ENCODE data around the gene TM2D1.

Gene TM2D1

DNA sequence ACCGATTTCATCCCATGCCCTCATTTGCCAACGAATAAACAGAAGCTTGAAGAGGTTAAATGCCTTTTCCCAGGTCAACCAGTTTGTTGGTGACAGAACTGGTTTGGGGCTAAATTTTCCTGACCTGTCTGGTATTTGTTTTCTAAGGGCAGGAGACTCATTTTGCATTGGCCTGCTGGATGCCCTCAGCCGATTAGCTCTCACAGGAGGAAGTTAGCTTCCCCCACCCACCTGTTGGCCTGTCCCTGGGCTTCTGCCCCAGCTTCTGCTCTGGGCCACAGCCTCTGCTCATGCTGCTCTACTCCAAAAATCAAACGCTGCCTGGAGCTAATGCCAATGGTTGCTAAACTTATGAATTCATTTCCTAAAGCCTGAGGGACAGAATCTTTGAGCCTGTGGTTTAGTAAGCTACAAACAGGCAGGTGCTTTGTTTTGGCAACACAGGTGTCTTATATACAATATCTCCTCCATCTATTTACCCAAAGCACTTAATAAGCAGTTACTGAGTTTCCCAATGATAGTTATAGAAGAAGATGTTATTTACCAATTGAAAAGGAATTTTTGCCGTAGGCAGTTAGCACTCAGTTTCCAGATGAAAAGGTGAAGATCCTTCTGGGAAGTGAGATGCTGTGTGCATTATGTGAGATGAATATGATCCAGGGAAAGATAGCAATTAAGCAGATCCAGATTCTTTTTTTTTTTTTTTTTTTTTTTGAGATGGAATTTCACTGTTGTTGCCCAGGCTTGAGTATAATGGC, 82.3 kb downstream of the TM2D1 start:
- DNase-seq: no peak

GRCh38 chr1:61641578-61642336, 83.2 kb downstream of the TM2D1 start:
- peak; percentile 23 for DNase-seq

- DNase-seq: no peak
Observed at GRCh38 chr1:61640531-61641530, 84.1 kb downstream of the TM2D1 start.

GRCh38 chr1:61639608-61640336, 85.2 kb downstream of the TM2D1 start:
- DNase-seq: no peak

DNA sequence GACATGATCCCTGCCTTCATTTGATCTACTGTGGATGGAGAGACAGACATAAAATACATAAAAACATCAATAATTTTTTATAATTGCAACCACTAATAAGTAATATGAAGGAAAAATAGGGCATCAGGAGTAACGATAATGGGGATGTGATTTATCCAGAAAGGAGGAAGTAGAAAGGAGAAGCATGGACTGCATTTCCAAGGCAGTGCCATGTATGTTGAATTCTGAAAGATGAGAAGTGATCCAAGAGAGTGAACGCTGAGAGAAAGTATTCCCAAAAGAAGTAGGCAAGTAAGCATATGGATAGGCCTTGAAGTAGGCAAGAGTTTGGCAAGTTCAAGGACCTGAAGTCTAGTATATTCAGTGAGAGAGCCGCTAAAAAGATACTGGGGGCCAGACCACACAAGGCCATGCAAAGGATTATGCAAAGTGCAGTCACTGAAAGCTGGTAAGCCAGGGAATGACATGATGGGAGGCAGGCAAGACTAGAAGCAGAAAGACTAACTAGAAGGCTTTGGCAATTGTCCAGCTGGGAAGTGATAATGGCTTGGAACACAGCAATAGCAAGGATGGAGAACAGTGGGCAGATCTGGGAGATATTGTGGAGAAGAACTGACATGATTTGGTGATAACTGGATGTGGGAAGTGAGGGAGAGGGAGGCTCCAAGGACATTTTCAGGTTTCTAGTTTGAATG, 85.9 kb downstream of the TM2D1 start:
- no peak for DNase-seq

DNA sequence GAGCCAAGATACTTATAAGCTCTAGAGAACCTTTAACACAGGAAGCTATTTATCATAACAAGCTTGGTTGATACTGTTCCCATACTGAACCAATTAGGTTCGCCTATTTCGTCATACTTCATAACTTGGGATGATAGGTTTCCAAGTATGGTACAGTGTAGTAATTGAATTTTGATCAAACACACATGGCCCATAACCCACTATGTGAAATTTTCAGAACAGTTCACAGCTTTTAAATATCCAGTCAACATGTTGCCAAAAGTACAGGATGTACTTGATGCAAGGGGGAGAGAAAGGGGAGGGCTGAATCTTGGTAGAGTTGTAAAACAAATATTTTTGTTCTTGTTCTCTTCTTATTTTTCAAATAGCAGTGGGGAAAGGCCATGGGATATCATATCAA, 86.6 kb downstream of the TM2D1 start:
- DNase-seq: no peak

- no peak for DNase-seq
Observed at GRCh38 chr1:61637470-61637869, 87.5 kb downstream of the TM2D1 start.

DNA sequence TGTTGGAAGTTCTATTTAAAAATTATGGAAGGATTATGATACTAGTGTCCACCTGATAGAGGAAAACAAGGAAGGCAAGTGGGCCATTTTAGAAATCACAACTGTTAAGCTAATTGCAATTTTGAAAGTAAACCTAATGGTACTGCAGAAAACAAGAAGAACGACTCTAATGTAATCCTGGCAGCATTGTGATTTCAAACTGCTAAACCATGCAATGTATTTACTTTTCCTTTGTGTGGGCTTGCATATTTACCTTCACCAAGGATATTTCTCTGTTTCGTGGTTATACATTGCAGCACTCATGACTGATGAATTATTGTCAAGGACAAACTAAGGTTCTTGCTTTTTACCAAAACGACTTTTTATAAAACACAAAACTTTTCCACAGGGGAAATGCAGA, 88.1 kb downstream of the TM2D1 start:
- DNase-seq: no peak

- DNase-seq: no peak
Observed at GRCh38 chr1:61636376-61636775, 88.6 kb downstream of the TM2D1 start.

GRCh38 chr1:61635557-61635956, 89.4 kb downstream of the TM2D1 start:
- no peak for DNase-seq

- DNase-seq: no peak
Observed at GRCh38 chr1:61631436-61631835, 93.5 kb downstream of the TM2D1 start.
